Effector memory CD8-positive, alpha-beta T cell (primary cell): ENCODE measurements around the gene ARHGAP33.

Experiments used
- ATAC-seq: fragments of 150-1000 bp; cut with Tn5 transposase; replicated peaks from 2 replicates; pipeline ENCODE4 v1.10.0; 2021; ENCODE audit warnings: mild to moderate bottlenecking, moderate library complexity
- DNase-seq, 3 experiments: peaks; one replicate each; pipeline ENCODE4 v3.0.0; 2021
- H3K27ac Mint-ChIP-seq, 2 donors: one replicate each; pipeline ENCODE4 v1.8.0; 2022; ENCODE audit warnings: mild to moderate bottlenecking in 2 of 2, mixed read lengths in 2 of 2, moderate library complexity in 2 of 2
- H3K27me3 Mint-ChIP-seq, 2 donors: one replicate each; pipeline ENCODE4 v1.8.0; 2022; ENCODE audit warnings: mixed read lengths in 2 of 2
- H3K36me3 Mint-ChIP-seq: one replicate; pipeline ENCODE4 v1.8.0; 2022; ENCODE audit warnings: mild to moderate bottlenecking, moderate library complexity, mixed read lengths; ENCODE audit not compliant: insufficient read depth
- H3K4me1 Mint-ChIP-seq, 2 donors: one replicate each; pipeline ENCODE4 v1.8.0; 2022; ENCODE audit warnings: low read depth in 2 of 2, mixed read lengths in 2 of 2
- H3K4me3 Mint-ChIP-seq, 2 donors: one replicate each; pipeline ENCODE4 v1.8.0; 2022; ENCODE audit warnings: mild to moderate bottlenecking in 2 of 2, mixed read lengths in 2 of 2, moderate library complexity in 2 of 2
- H3K9me3 Mint-ChIP-seq, 2 donors: one replicate each; pipeline ENCODE4 v1.8.0; 2022; ENCODE audit warnings: mixed read lengths in 2 of 2

ARHGAP33 gene

DNA sequence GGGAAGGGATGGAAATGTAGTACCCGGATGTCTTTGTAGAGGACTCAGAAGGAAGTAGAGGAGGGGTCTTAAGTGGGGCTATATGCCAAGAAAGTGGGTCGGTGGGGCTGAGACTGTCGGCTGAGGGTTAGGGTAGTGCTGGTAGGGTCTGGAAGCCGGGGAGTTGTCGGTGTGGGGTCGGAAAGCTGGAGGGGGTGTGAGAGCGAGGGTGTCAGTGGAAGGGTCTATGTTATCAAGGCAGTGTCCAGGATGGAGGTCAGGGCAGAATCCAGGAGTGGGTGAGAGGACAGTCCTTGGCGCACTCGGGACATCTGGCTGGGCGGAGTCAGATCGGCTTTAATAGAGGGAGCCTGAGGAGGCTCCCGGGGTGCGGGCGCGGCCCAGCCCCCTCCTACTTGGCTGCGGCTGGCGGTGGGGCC is 20.2 kb upstream of the ARHGAP33 start:
- H3K9me3 Mint-ChIP-seq, result no peaks in the 10 kb centered on the region
- peaks cover 20% of the 10 kb centered on the region for H3K36me3 Mint-ChIP-seq
- no peak for DNase-seq
- H3K27ac Mint-ChIP-seq, result peak overlapping the region in 1 of 2 donors; percentile 31
- no peak for ATAC-seq
- H3K27me3 Mint-ChIP-seq, result peaks cover 0 to 7% of the 10 kb centered on the region in 2 donors
- peak overlapping the region; percentile 33 to 59 for H3K4me3 Mint-ChIP-seq
- peaks cover 27 to 38% of the 10 kb centered on the region in 2 donors for H3K4me1 Mint-ChIP-seq

DNA sequence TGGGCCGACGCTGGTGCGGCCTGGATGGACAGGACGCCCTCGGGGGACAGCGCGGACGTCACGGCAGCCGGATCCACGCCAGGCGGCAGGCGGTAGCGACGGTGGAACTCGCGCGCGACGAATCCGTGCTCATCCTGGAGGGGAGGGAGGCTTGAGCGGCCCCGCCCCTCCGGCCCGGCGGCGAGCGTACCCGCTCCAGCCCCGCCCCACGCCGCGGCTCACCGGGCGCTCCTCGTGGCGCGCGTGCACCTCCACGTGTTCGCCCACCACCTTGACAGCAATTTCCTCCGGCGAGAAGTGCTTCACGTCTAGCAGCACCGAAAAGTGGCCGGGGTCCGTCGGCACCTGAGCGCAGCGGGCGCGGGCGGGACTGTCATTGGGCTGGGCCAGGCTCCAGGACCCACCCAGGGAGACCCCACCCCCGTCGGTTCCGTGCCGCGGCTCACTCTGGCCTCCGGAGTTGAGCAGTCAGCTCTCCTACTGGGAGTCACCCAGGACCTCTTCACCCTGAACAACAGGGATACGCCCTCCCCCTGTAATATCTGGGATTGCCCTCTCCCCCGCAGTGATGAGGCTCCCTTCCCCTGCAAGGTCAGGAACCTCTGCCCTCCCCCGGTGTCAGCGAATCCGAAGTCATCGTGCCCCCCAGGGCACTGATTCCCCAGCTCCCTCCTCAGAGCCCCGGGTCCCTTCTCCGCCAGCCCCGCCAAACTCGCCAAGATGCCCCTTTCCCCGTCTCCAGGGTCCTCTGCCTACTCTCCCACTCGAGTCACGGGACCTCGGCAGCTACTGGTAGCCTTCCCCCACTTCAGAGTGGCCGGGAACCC is 19.6 kb upstream of the ARHGAP33 start:
- H3K27ac Mint-ChIP-seq, result peak overlapping the region in 1 of 2 donors; percentile 77
- ATAC-seq (no peak), DNase-seq (peak in 2 of 3 experiments; percentile 37 to 48)
- H3K4me3 Mint-ChIP-seq, result peak overlapping the region; percentile 43 to 48
- peaks cover 0 to 7% of the 10 kb centered on the region in 2 donors for H3K27me3 Mint-ChIP-seq
- H3K36me3 Mint-ChIP-seq, result peaks cover 20% of the 10 kb centered on the region
- peaks cover 27 to 38% of the 10 kb centered on the region in 2 donors for H3K4me1 Mint-ChIP-seq
- H3K9me3 Mint-ChIP-seq, result no peaks in the 10 kb centered on the region

DNA sequence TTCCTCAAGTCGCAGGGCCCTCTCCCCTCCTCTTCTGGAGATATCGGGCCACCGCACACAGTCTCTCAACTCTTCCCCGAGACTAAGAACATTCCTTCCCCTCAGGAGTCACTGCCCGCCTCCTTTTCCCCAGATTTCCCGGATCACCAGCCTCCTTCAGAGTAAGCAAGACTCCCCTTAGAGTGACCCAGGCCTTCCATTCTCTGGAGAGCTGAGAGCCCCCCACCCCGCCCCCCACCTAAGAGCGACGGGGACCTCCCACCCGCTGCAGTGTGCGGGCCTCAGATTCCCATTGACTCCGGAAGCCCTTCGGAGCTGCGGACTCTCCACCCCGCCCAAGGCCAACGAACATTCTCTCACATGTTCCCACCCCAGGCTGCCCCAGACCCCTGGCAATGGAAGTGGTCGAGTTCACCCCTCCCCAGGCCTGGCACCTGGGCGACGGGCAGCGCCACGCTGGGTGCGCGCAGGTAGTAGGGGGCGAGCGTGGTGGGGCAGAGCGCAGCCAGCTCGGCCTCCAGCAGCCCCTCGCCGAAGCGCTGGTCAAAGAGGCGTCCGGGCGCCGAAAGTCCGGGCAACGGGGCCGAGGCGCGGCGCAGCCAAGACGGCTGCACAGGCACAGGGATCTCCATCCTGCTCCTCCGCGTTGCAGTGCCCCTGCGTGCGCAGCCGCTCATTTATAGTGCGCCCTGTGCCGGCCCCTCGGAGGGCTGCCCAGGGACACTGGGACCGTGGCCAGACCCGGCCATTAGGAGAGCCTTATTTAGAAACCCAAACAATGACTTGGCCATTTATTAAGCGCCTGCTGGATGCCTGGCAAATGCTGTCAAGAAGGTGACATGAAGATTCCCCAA is 18.8 kb upstream of the ARHGAP33 start, which contains the start of gene HSPB6:
Gene HSPB6, minus strand, starts transcription at position 653 of the 854 bp plus-strand sequence. Its CDS starts 21 bp downstream, at position 632.
- ATAC-seq (no peak), DNase-seq (no peak)
- peak within 1 kb of the TSS; percentile 96 to 97 for H3K27ac Mint-ChIP-seq
- H3K9me3 Mint-ChIP-seq, result no peaks in the 10 kb centered on the region
- peaks cover 27 to 38% of the 10 kb centered on the region in 2 donors for H3K4me1 Mint-ChIP-seq
- peaks cover 0 to 7% of the 10 kb centered on the region in 2 donors for H3K27me3 Mint-ChIP-seq
- H3K4me3 Mint-ChIP-seq, result peak within 1 kb of the TSS; percentile 93 to 94
- peaks cover 20% of the 10 kb centered on the region for H3K36me3 Mint-ChIP-seq

DNA sequence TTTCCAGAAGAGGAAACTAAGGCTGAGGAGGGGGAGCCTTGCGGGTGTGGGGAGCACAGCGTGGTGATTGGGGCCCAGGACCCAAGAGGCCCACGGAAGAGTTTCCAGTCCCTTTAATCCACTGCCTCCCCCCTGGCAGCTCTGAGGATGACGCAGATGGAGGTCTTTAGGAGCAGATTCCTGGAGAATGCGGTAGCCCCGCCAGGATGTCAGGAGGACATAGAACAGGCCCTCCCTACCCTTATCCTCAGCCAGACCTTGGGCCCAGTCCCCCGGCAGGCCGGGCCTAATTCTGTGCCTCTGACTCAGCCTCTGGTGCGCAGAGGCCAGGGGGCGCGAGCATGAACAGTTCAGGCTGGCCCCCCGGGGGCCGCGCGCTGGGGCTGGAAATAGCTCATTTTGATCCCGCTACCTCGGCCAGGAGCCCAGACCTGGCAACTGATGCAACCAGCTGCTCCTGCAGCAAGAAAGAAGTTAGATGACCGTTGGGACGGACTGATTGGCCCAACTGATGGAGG is 18.1 kb upstream of the ARHGAP33 start:
- H3K4me1 Mint-ChIP-seq, result peaks cover 27 to 38% of the 10 kb centered on the region in 2 donors
- no peak for ATAC-seq
- DNase-seq, result no peak
- peaks cover 0 to 7% of the 10 kb centered on the region in 2 donors for H3K27me3 Mint-ChIP-seq
- peaks cover 23% of the 10 kb centered on the region for H3K36me3 Mint-ChIP-seq
- no peaks in the 10 kb centered on the region for H3K9me3 Mint-ChIP-seq
- peak overlapping the region; percentile 96 to 97 for H3K27ac Mint-ChIP-seq
- peak overlapping the region; percentile 93 to 94 for H3K4me3 Mint-ChIP-seq

DNA sequence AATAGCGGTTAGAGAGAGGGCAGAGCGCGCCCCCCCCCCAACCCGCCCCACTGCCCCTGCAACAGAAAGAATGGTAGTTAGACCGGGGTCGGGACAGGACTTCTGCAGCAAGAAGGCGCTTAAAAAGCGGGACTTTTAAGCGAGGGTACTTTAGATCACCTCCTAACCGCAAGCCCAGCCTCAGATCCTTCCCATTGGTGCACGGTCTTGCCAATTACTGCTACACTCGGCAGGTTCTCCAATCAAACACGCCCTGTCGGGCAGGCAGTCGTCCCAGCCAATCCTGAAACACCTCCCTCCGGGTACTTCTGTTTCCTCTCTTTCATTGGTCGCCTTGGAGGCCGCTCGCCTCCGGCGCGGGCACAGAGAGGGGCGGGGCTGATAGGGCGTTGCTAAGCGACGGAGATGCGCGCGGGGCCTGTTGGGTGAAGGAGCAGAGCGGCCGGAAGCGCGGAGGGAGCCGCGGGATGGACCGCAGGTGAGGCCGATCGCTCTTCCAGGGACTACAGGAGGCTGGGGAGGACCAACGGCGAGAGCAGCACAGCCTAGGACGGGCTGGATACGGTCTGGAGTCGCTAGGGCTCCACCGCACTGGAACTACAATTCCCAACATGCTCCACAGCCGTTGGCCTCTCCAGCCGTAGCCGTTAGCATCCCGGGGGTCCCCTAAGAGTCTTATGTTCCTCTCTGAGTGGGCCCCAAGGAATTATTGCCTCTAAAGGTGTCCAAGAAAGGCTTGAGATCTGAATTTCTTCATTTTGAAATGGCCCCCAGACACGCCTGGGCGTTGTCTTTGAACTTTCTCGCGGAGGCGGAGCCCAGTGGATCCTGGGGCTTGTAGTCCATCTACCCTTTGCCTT is 17.4 kb upstream of the ARHGAP33 start, which contains the start of gene PROSER3:
Gene PROSER3, plus strand, starts transcription at position 428 of the 860 bp plus-strand sequence. Its CDS starts 40 bp downstream, at position 468.
- peaks cover 23% of the 10 kb centered on the region for H3K36me3 Mint-ChIP-seq
- ATAC-seq (peak; percentile 95), DNase-seq (peak; percentile 98 to 99 (median 99))
- peaks cover 0 to 7% of the 10 kb centered on the region in 2 donors for H3K27me3 Mint-ChIP-seq
- H3K27ac Mint-ChIP-seq, result peak within 1 kb of the TSS; percentile 96 to 97
- peaks cover 27 to 38% of the 10 kb centered on the region in 2 donors for H3K4me1 Mint-ChIP-seq
- H3K4me3 Mint-ChIP-seq, result peak within 1 kb of the TSS; percentile 93 to 94
- no peaks in the 10 kb centered on the region for H3K9me3 Mint-ChIP-seq

DNA sequence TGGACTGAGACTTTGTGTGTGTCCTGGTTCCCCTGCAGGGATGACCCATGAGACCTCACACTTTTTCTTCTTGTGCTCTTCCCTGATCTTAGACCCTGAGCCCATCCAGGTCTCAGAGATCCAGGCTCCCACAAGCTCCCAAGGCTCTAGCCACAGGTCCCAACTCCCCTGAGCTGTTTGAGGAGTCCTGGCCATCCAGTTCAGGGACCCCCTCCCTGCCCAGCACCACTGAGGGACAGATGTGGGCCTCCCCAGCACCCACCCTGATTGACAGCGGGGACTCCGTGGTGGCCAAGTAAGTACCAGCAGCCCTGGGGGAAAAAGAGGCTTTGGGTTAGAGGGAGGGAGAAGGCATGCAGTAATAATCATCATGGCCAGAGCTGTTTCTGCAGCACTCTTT is 15.7 kb upstream of the ARHGAP33 start:
- Mint-ChIP-seq H3K4me1 (peaks cover 25 to 37% of the 10 kb centered on the region in 2 donors), H3K27ac (no peak overlapping the region)

DNA sequence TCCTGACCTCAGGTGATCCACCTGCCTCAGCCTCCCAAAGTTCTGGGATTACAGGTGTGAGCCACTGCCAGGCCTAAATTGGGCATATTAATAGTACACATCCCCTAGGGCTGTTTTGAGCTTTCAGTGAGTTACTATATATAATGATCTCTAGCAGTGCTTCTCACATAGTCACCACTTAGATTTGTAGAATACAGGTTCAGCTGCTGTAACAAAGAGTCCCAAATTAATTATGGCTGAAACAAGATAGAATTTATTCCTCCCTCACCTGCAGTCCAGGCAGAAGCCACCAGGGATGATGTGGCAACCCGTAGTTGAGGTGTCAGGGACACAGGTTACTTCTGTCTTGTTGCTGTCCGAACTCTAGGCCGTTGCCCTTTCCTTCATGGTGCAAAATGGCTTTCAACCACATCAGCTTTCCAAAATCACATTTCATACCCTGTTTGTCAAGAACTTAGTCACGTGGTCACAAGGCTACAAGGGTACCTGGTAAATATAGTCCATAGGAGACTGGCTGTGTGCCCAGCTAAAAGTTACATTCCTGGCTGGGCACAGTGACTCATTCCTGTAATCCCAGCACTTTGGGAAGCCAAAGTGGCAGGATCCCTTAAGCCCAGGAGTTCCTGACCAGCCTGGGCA is 14.5 kb upstream of the ARHGAP33 start:
- peaks cover 22 to 31% of the 10 kb centered on the region in 2 donors for H3K4me1 Mint-ChIP-seq

More for the DNA sequence above, 15.7 kb upstream of the ARHGAP33 start:
- no peaks in the 10 kb centered on the region for H3K9me3 Mint-ChIP-seq
- peaks cover 38% of the 10 kb centered on the region for H3K36me3 Mint-ChIP-seq
- ATAC-seq (no peak), DNase-seq (no peak)
- H3K27me3 Mint-ChIP-seq, result peaks cover 0 to 6% of the 10 kb centered on the region in 2 donors
- H3K4me3 Mint-ChIP-seq, result peak overlapping the region; percentile 49 to 93

DNA sequence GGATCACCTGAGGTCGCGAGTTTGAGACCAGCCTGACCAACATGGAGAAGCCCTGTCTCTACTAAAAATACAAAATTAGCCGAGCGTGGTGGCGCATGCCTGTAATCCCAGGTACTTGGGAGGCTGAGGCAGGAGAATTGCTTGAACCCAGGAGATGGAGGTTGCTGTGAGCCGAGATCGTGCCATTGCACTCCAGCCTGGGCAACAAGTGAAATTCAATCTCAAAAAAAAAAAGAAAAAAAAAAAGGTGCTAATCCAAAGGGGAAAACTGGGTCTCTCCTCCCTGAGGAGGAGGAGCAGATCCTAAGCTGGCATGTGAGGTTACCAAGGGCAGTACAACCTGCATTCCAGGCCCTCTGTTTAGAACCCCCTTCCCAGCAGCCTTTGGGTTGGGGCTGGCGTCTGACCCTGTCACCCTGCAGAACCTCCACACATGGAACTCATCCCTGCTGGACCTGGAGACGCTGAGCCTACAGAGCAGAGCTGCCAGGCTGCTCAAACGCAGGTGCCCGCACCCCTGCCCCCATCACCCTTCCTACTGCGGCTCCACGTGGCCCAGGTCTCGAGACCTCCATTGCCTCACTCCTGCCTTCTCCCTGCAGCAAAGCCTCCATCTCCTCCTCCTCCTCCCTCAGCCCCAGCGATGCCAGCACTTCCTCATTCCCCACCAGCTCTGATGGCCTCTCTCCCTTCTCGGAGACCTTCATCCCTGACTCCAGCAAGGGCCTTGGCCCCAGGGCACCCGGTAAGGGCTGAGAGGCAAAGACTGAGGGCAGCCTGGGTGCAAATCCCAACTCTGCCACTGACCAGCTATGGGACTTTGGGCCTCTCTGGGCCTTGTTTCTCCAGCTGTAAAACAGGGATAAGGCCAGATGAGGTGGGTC is 10.7 kb upstream of the ARHGAP33 start:
- peaks cover 26% of the 10 kb centered on the region for H3K36me3 Mint-ChIP-seq
- no peak overlapping the region for H3K27ac Mint-ChIP-seq

More for the DNA sequence above, 14.5 kb upstream of the ARHGAP33 start:
- ATAC-seq (no peak), DNase-seq (no peak)
- H3K27me3 Mint-ChIP-seq, result no peaks in the 10 kb centered on the region
- H3K36me3 Mint-ChIP-seq, result peaks cover 34% of the 10 kb centered on the region
- H3K27ac Mint-ChIP-seq, result no peak overlapping the region
- no peaks in the 10 kb centered on the region for H3K9me3 Mint-ChIP-seq
- H3K4me3 Mint-ChIP-seq, result no peak overlapping the region

DNA sequence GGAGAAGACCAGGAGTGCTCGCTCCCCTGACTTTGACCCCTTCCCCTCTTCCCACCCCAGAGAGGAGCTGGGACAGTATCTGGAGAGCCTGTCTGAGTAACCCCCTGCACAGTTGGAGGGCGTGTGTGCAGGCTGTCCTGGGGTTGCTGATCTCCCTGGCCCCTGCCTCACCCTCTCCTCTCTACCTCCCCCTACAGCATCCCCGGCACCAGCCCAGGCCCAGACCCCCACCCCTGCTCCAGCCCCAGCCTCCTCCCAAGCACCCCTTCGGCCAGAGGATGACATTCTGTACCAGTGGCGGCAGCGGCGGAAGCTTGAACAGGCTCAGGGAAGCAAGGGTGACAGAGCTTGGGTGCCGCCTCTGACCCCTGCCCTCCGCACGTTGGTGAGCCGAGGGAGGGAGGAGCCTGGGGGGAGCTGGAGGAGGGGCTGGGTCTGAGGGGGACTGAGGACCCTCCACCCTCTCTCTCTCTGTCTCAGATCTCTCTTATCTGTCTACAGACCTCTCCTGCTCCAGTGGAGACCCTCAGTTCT is 8.7 kb upstream of the ARHGAP33 start:
- Mint-ChIP-seq H3K27ac (no peak overlapping the region), H3K36me3 (peaks cover 26% of the 10 kb centered on the region), H3K4me3 (no peak overlapping the region), H3K27me3 (no peaks in the 10 kb centered on the region), H3K9me3 (no peaks in the 10 kb centered on the region), H3K4me1 (peaks cover 0 to 1% of the 10 kb centered on the region in 2 donors)
- no peak for DNase-seq
- ATAC-seq, result no peak

More for the DNA sequence above, 10.7 kb upstream of the ARHGAP33 start:
- DNase-seq (no peak), ATAC-seq (no peak)
- no peak overlapping the region for H3K4me3 Mint-ChIP-seq
- peaks cover 2 to 3% of the 10 kb centered on the region in 2 donors for H3K4me1 Mint-ChIP-seq
- no peaks in the 10 kb centered on the region for H3K9me3 Mint-ChIP-seq
- no peaks in the 10 kb centered on the region for H3K27me3 Mint-ChIP-seq

DNA sequence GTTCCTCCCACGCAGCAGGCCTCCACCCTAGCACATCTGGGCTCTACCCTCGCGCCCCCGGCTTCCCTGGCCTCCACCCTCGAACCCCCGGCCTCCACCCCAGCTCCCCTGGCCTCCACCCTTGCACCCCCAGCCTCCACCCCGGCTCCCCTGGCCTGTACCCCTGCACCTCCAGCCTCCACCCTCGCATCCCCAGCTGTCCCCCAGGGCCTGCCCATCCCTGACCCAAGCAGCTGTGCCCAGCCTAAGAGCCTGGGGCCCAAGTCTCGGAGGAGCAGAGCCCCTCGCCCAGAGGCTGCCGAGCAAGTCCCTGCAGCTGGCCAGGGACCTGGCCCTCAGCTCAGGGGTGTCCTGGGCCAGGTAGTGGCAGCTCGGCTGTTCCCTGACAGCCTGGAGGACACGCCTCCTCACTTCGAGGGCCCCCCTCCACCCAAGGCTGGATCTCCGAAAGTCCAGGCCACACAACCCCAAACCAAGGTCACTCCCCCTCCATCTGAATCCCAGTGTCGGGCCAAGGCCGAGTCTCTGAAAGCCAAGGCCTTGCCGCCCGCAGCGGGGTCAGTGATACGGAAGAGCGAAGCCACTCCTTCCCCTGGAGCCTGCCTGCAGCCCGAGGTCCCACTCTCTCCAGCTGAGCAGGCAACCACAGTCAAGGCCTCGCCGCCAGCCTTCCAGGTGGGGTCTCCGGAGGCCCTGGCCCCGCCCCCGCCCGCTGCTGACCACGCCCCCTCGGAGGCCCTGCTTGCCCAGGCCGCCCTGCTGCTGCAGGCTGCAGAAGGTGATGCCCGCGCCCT is 7.9 kb upstream of the ARHGAP33 start:
- ATAC-seq, result no peak
- peak overlapping the region in 1 of 2 donors; percentile 65 for H3K27ac Mint-ChIP-seq
- no peaks in the 10 kb centered on the region for H3K27me3 Mint-ChIP-seq
- no peak for DNase-seq
- peaks cover 23% of the 10 kb centered on the region for H3K36me3 Mint-ChIP-seq
- peaks cover 0 to 1% of the 10 kb centered on the region in 2 donors for H3K4me1 Mint-ChIP-seq
- no peaks in the 10 kb centered on the region for H3K9me3 Mint-ChIP-seq
- H3K4me3 Mint-ChIP-seq, result no peak overlapping the region

DNA sequence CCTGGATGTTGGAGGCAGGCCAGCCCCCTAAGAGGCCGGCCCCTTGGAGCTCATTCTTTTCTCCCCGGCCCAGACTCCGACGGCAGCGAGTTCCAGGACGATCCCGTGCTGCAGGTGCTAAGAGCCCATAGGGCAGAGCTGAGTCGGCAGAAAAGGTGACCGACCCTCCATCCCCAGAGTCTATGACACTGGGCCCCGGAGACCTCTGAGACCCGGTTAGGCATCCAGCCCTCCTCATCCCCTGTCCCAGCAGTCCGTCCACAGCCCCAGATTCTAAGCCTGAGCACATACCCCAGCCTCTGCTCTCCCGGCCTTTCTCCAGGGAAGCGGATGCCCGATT is 7.3 kb upstream of the ARHGAP33 start:
- peaks cover 0 to 1% of the 10 kb centered on the region in 2 donors for H3K4me1 Mint-ChIP-seq
- H3K9me3 Mint-ChIP-seq, result no peaks in the 10 kb centered on the region
- ATAC-seq (no peak), DNase-seq (no peak)
- H3K27me3 Mint-ChIP-seq, result no peaks in the 10 kb centered on the region
- H3K27ac Mint-ChIP-seq, result no peak overlapping the region
- no peak overlapping the region for H3K4me3 Mint-ChIP-seq
- peaks cover 19% of the 10 kb centered on the region for H3K36me3 Mint-ChIP-seq
